DMS114 treated with DMSO at 0.1 percent for 48 hours (cell line): Measurements from ENCODE around the gene GYPC.
"Not testable (repeated sequence)": the region's sequence is repeated elsewhere in the genome, so short reads cannot be mapped to it uniquely, and the experiment has no call there.

Experiments
- DNase-seq: peaks from one replicate; lab custom pipeline; 2025; ENCODE audit not compliant: unreplicated experiment; lab: John Stamatoyannopoulos, UW

The GYPC gene

DNA sequence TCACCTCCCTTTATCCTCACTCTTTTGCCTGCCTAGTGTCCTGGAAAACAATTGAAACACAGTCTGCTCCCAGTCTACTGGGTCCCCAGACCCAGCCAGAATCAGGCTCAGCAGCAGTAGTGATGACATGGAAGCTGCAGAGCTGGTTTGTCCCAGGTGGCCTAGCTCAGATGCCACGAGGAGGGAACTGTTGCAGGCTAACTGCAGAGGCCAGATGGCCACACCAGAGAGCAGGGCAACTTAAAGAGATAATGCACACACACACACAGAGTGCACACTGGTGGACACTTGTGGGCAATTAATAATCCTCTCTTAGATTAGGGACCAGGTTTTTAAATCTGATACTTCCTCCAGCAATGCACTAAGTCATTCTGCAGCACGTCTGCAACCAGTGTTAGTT lies 42.4 kb downstream of the GYPC start:
- no peak for DNase-seq

DNA sequence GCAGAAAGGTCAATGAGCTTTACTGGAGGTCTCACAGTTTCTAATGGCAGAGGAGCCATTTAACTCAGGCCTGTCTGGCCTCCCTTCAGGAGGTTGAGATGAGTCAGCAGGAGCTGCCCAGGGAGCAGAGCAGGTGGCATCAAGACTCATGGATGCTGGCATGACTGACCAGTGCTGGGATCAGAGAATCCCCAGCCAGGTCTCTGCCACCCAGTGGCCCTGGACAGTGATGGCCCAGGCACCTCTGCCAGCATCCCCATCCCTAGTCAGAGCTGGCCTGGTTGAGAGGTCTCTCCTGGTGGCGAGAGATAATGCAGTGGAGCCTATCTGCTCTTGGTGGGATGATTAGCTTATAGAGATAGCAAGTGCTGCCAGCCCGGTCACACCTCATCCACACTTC lies 43.1 kb downstream of the GYPC start:
- DNase-seq = no peak

DNA sequence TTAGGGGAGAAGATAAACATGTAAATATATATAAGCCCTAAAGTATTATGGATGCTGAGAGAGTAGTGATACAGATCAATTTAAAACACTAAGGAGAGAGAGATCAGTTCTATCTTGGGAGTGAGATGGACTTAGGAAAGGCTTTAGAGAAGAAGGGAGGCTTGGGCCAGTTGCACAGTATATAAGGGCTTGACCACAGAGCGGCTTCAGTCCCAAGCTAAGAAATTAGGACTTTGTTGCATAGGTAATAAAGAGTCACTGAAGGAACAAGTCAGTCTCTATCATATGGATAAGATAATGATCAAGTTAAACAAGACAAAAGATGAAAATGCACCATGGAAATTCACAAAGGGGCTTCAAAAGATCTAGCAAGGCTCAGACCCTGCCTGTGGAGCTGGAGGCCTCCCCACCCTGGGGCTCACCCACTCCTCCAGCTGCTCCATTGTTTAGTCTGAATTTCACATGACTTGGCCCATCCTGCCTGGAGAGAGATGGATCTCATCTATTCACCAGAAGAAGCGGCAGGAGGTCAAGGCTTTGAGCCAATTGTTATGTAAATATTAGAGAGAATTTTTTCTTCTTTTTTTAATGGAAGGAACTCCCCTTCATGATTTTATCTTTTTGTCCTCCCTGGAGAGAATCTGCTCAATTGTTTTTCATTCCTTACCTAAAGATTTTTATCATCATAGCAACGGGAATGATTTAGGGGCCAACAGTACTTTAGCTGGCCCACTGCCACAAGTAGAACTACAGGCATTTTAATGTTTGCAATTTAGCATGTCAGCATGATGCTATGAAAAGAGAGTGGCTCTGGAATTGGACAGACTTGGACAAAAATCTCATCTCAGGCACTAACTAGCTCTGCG lies 44.0 kb downstream of the GYPC start:
- no peak for DNase-seq

DNA sequence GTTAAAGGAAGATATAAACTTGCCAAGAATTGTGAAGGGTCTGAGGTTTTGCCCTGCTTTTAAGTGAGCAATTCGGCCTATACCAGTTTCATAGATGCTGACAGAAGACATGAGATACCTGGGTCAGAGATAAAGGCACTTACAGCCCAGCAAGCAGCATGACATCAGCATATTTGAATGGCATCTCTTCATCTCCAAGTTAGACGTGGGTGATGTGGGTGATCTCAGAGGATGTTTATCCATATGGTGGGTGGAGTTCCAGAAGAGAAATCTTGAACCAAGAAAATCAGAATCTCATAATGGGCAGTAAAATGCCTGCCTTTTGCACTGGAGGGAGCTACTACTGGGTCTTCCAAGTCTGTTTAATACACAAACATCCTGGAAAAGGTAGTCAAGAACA lies 44.7 kb downstream of the GYPC start:
- DNase-seq = no peak

DNA sequence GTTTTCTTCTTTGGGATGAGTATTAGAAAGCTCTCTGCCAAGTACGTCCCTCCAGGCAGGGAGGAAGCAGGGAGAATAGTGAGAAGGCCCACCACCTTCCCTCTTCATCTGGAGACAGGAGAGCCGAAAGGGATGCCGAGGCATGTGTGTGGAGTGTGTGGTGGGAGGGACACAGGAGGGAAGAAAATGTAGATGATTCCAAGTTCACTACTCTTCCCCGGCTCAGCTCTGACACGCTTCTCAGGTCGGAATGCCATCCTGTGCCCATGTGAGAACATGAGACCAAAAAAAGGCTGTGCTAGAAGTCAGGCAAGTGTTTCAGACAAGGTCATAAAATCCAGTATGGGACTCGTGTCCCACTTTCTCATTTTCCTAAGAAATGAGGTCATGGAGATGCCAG lies 47.4 kb downstream of the GYPC start:
- DNase-seq = no peak

DNA sequence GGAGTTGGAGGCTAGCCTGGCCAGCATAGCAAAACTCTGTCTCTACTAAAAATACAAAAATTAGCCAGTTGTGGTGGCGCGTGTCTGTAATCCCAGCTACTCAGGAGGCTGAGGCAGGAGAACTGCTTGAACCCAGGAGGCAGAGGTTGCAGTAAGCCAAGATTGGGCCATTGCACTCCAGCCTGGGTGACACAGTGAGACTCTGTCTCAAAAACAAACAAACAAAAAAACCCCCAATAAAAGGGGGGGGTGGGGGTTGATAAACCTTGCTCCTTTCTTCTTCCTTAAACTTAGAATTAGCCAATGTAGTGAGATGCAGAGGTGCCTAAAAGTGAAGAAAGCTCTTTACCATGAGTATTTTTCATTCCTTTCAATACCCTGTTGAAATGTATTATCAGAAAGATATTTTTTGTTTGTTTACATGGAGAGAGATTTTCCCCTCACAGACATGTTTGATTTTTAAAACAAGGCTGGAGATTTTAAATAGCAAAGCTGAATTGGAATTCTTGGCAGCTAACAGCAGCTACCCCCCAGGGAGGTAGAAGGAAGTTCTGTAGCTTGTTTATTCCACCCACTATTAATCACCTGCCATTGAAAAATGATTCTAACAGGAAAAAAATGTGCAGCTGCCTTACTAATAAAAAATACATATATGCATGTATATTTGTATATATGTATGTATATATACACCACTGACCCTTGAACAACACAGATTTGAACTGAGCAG lies 48.6 kb downstream of the GYPC start:
- DNase-seq = no peak

DNA sequence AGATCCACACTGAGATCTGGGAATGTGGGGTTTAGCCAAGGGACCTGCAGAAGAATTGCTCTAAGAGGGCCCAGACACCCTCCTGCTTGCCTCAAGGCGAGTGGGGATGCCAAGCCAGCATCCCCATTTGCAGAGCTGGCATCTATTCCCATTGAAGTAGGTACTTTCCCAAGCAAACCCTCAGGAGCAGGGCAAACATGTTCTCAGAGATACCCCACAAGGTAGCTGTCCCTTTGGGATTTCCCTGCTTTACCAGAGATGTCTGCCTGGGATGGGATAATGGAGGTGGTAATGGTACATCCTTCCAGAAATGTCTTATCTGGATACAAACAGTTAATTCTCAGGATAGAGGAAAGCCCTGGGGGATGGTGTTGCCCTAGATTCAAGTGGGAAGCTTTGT lies 51.2 kb downstream of the GYPC start:
- DNase-seq = no peak

DNA sequence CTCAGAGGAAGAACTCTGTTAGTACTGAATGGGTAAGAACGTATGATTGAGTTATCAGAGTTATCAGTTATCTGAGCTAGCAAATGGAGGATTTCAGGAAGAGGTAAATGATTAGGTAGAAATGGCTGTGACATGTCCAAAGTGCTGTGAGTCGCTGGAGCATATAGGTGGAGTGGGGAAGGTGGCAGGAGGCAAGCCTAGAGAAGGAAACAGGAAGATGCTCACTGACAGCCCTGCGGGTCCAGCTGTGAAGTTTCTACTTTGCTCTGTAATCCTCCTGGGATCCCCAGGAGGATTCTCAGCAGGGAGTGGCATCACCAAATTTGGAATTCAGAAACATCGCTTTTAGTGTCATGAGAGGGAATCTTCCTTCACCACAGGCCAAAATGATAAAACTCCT lies 52.0 kb downstream of the GYPC start:
- no peak for DNase-seq

DNA sequence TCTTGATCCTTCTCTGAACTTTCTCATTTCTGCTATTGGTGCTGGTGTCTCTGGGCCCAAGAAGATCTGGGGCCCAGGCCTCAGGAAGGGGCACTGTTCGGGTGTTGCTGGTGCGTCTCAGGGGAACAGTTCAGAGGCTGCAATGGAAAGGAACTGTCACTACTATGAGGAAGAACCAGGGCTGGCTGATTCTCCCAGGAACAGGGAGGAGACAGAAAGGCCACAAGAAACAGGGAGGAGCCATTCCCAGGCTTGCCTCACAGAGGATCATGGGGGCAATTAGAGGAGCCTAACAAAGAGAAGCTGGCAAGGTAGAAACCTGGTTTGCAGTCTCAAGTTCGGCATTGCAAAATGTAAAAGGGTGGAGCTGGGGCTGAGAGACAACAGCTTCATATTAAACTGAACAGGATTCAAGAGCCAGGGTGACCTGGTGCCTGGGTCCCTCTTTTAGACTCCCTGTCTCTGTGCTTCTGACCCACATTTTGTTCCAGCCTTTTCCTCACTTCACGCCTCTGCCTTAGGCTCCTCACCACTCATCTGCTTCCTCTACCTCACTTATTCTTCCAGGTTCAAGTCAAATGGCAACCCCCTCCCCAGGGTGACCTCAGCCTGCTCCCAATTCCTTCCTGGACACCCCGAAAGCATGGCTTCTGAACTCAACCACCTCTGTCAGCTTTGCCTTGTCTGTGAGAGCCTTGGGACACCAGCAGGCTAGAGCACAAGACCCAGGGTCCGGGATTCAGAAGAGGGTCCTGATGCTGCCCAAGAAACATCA lies 58.4 kb downstream of the GYPC start:
- no peak for DNase-seq

DNA sequence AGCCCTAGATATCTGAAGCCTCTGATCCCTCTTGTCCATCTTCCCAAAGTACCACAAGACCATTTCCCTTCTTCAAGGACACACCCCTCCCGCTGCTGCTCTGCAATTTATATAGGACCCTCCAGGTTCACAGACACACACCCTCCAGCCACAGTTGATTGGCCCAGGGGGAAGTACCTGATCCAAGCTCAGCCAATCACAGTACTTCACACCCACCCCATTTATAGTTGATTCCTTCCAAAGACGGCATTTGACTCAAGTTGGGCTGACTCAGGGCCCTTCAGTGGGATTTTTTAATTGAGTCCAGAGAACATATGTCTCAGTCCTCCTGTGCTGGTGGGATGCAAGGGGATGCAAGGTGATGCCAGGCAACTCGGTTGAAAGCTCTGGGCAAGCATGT lies 59.2 kb downstream of the GYPC start:
- DNase-seq = no peak

DNA sequence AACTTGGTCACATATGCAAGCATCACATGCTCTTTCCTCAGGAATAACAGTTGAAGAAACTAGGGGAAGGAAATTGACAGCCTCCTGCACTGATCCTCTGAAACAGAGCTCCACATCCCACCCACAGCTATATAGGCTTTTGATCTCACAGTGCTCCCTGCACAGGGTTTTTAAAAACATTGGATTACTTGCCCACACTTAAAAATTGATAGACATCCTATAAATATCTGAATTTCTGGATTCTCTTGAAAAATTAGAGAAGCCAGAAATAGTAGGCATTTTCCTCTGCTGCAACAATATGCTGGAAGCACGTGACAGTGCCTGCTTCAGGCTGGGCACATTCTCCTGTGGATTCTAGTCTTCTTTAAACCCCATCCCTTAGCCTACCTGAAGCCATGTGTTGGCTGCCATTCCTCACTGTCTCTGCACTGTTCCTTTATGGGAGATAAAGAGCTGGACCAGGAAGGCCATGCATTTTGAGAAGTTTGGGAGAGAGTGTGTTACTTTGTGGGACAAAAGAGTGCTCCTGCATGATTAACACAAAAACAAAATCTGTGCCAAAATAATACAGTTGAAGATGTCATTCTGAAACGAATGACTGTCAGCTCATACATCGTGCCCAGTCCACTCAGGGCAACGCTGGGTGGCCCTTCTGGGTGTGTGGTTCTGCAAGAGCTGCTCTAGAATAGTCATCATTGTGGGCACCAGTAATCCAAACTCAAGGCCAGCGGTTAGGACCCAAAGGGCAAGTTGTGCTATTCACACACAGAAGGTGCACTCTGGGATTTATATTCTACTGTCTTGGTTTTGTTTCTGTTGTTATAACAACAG lies 59.8 kb downstream of the GYPC start:
- DNase-seq = no peak

DNA sequence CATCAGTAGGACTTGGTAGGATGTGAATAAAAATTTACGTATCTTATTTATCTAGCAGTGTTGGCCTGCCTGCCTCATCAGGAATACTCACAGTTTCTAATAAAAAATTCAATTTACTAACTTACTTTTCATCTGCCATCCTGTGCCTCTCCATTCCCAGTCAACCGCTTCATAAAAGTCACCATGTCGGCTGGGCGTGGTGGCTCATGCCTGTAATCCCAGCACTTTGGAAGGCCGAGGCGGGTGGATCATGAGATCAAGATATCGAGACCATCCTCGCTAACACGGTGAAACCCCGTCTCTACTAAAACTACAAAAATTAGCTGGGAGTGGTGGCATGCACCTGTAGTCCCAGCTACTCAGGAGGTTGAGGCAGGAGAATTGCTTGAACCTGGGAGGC lies 61.3 kb downstream of the GYPC start:
- not testable (repeated sequence) for DNase-seq

DNA sequence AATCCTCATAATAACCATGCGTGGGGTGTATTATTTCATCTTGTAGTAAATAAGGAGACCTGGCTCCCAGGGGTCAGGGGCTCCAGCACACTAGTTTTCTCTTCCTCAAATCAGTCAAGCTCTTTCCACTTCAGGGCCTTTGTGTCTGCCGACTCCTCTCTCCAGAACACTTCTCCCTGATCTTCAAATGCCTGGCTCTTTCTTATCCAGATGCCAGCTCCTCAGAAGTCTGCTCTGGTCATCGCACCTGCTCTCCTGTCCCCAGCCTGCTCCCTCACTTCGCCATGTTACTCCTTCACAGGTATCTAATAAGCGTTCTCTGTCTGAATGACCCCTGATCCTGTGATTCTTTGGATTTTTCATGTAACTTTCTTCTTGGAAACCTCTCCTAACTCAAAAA lies 62.0 kb downstream of the GYPC start:
- DNase-seq = no peak

DNA sequence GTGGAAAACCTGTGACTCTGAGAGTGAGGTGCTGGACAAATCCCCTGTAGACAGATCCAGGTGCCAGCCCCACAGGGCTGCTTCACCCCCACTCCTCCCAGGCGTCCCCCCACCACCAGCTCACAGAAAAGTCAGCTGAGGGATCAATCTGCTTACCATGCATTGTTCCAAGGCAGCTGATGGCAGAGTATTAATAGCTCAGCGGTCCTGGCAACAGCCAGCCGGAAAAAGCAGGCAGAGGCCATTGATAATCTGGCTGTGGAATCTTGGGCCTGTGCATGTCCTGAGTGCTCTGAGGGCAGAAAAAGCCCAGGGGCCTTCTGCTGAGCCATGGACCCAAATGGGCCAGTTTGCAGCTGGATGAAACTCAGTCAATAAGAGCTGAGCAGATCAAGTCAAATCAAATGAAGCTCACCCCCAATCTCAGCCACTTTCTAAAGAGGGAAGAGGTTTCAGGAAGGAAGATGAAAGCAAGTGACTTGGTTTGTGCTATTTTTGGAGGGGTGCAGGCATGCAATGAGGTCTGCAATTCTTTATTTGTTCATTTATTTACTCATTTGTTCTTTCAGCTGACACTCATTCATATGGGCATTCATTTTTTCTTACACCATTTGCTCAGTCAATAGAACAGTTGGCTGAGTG lies 63.4 kb downstream of the GYPC start:
- no peak for DNase-seq

DNA sequence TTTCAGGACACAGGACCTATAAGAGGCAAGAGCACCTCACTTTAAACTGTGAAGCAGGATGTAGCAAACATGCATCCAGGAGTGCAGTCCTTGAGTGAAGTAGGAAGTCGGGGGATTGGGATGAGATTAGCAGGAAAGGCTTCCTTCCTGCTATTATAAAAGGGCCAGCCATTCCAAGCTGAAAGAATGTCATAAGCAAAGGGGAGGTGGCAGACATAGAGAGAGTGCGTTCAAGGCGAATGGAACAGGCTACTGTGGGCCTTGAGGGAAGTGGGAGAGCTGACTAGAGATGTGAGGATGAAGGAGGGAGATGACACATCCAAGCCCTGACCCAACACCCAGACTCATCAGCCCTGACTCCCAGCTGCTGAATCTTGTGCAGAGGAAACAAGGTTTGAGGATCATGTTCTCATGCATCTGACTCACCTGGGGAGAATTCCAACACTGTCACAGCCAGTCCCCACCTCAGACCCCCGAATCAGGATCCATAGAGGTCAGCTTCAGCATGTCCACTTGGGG lies 63.9 kb downstream of the GYPC start:
- no peak for DNase-seq

DNA sequence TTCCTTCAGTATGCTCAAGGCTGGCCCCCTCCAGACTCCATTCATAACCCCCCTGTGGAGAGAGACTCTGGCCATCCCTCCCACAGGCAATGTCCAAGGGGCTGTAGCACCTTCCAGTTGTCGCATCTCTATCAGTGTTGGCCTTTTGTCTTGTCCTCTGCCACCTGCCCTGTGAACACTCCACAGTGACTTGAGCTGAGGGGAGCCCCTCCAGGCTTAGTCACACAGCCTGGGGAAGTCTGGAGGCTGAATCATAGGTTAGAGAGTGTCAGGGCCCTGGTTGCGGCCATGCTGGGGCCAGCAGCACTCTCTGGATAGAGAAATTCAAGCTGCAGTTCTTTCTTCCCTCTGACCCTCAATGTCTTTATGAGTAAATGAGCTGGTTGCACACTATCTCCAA lies 64.7 kb downstream of the GYPC start:
- DNase-seq = no peak

DNA sequence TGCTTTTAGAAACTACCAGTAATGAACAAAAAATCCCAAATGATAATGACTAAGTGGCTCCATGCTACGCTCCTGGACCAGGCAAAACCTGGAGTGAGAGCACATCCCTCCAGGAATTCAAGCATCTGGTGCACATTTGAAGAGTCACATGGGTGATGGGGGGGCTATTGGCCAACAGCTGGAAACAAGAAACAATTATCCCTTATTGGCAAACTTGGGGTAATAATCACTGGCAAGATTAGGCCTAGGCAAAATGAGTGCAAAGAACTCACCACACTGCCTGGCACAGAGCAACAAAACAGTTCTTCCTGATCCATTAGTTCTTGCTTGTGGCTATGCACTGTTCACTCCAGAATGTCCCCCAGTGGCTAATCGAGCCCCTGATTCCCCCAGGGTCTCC lies 66.1 kb downstream of the GYPC start:
- DNase-seq = no peak

DNA sequence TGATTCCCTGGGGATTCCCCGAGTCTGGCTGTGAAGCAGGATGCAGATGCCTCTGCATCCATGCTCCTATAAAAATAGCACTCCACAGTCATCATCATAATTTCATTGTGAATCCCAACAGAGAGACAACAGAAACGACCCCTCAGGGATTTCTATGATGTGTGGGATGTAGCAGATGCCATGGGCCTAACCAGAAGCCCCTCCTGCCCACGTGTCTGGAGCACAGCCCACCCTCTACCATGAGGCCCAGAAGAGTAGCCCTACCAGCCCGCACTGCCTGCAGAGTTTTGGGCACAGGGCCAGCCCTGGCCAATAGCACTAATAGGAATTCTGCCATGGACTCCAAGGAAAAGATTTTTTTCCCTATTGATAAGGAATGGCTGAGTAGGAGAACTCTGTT lies 66.6 kb downstream of the GYPC start:
- no peak for DNase-seq

DNA sequence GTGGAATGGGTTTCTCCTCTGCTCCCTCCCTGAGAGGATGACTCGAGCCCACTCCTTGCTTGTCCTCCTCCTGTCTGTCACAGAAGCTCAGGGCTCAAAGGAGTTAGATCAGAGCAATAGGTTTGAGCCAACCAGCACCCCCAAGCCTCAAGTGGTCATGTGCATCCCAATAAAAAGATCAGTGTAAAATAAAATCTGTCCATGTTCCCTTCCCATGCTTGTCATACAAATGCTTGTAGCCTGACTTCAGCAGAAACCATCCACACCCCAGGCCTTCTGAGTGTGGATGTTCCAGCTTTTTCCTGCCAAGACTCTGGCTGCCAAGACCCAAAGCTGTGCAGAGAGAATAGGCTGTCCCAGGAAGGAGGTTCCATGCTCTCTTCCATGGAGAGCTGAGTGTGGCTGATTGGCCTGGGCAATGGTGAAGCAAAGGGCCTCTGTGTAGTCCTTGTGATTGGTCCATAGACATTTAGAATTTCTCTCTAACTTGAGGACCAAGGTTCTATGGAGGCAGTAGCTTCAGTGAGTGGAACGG lies 67.4 kb downstream of the GYPC start:
- no peak for DNase-seq

DNA sequence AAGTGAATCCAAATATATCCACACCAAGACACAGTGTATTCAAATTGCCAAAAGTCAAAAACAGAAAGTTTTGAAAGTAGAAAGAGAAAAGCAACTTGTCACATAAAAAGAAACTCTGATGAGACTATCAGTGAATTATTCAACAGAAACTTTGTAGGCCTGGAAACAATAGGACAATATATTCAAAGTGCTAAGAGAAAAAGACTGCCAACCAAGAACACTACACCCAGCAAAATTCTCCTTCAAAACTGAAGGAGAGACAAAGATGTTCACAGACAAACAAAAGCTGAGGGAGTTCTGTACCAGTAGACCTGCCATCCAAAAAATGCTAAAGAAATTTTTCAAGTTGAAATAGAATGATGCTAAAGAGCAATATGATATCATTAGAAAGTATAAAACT lies 69.6 kb downstream of the GYPC start:
- DNase-seq = no peak
